HUES6 (cell line): ENCODE measurements around the gene ATG14.
A peak's percentile ranks its signal among the peaks of the same experiment; 100 is the strongest.
"Not testable (repeated sequence)": the region's sequence is repeated elsewhere in the genome, so short reads cannot be mapped to it uniquely, and the experiment has no call there.

Source experiments
- H3K27ac ChIP-seq: 2 replicates; pipeline ENCODE4 v1.7.0; 2013; ENCODE audit warnings: low read depth, mild to moderate bottlenecking, low read length, inconsistent platforms
- H3K27me3 ChIP-seq: 2 replicates; pipeline ENCODE4 v1.6.1; 2013; ENCODE audit warnings: low read length; ENCODE audit not compliant: control insufficient read depth, insufficient read depth
- H3K36me3 ChIP-seq: 2 replicates; pipeline ENCODE4 v1.6.1; 2013; ENCODE audit warnings: low read length; ENCODE audit not compliant: control insufficient read depth, insufficient read depth
- H3K4me1 ChIP-seq: 2 replicates; pipeline ENCODE4 v1.6.1; 2013; ENCODE audit warnings: low read length; ENCODE audit not compliant: control insufficient read depth, insufficient read depth
- H3K4me3 ChIP-seq: 2 replicates; pipeline ENCODE4 v1.5.1; 2013; ENCODE audit warnings: low read depth, low read length
- H3K9ac ChIP-seq: one replicate; pipeline ENCODE4 v1.6.1; 2013; ENCODE audit warnings: mild to moderate bottlenecking, low read length
- H3K9me3 ChIP-seq: 2 replicates; pipeline ENCODE4 v1.6.1; 2013; ENCODE audit warnings: low read depth, low read length; ENCODE audit not compliant: control insufficient read depth, insufficient read depth

Gene ATG14

GRCh38 chr14:55433880-55434804 lies 22.5 kb upstream of the ATG14 start:
- Histone ChIP-seq H3K9me3 (no peaks in the 10 kb centered on the region), H3K36me3 (no peaks in the 10 kb centered on the region), H3K4me1 (peaks cover 15% of the 10 kb centered on the region; the same call in 1 of the 2 replicates), H3K27ac (no peak overlapping the region), H3K27me3 (no peaks in the 10 kb centered on the region), H3K4me3 (no peak overlapping the region), H3K9ac (no peak overlapping the region)

- Histone ChIP-seq H3K4me1 (peaks cover 19% of the 10 kb centered on the region; the same call in 1 of the 2 replicates), H3K9me3 (no peaks in the 10 kb centered on the region), H3K9ac (no peak overlapping the region), H3K36me3 (no peaks in the 10 kb centered on the region), H3K27me3 (no peaks in the 10 kb centered on the region), H3K4me3 (no peak overlapping the region), H3K27ac (no peak overlapping the region)
These were observed 21.0 kb upstream of the ATG14 start for GRCh38 chr14:55432628-55433027.

- no peak overlapping the region for H3K27ac ChIP-seq
- no peaks in the 10 kb centered on the region for H3K27me3 ChIP-seq
- no peaks in the 10 kb centered on the region for H3K36me3 ChIP-seq
- no peaks in the 10 kb centered on the region for H3K9me3 ChIP-seq
- no peak overlapping the region for H3K4me3 ChIP-seq
- H3K4me1 ChIP-seq, result peaks cover 23% of the 10 kb centered on the region; the same call in 1 of the 2 replicates
- peak overlapping the region; percentile 29 for H3K9ac ChIP-seq
These were observed 18.5 kb upstream of the ATG14 start for GRCh38 chr14:55430024-55430690.

DNA sequence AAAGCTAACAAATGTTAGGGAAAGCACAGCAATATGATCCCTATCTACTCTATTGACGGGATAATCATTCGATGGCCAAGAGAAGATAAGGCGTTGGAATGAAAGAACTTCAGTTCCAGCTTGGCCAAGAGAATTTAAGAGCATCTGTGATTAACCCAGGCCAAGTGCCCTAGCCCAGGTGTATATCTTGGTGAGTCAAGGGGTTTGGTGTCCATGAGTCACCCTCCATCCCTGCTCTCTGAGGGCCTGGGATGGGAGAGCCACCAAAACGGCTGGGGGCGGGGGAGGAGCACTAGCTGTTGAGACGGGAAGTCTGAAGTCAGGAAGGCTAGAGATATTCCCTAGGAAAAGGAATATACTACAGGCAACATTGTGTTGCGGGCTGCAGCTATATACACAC lies 15.8 kb upstream of the ATG14 start:
- no peak overlapping the region for H3K9ac ChIP-seq
- no peaks in the 10 kb centered on the region for H3K27me3 ChIP-seq
- no peaks in the 10 kb centered on the region for H3K36me3 ChIP-seq

GRCh38 chr14:55426891-55427290 lies 15.3 kb upstream of the ATG14 start:
- no peak overlapping the region for H3K27ac ChIP-seq
- H3K4me1 ChIP-seq, result peaks cover 19% of the 10 kb centered on the region; the same call in 1 of the 2 replicates
- no peak overlapping the region for H3K9ac ChIP-seq
- H3K36me3 ChIP-seq, result no peaks in the 10 kb centered on the region
- H3K4me3 ChIP-seq, result no peak overlapping the region
- H3K27me3 ChIP-seq, result no peaks in the 10 kb centered on the region
- no peaks in the 10 kb centered on the region for H3K9me3 ChIP-seq

More for the DNA sequence above, 15.8 kb upstream of the ATG14 start:
- no peak overlapping the region for H3K27ac ChIP-seq
- no peaks in the 10 kb centered on the region for H3K9me3 ChIP-seq
- no peak overlapping the region for H3K4me3 ChIP-seq
- peaks cover 19% of the 10 kb centered on the region; the same call in 1 of the 2 replicates for H3K4me1 ChIP-seq

- no peak overlapping the region for H3K27ac ChIP-seq
- H3K4me1 ChIP-seq, result peaks cover 19% of the 10 kb centered on the region; the same call in 1 of the 2 replicates
- no peaks in the 10 kb centered on the region for H3K27me3 ChIP-seq
- H3K9ac ChIP-seq, result no peak overlapping the region
- no peak overlapping the region for H3K4me3 ChIP-seq
- no peaks in the 10 kb centered on the region for H3K36me3 ChIP-seq
- no peaks in the 10 kb centered on the region for H3K9me3 ChIP-seq
These were observed 13.5 kb upstream of the ATG14 start for GRCh38 chr14:55425091-55425490.

DNA sequence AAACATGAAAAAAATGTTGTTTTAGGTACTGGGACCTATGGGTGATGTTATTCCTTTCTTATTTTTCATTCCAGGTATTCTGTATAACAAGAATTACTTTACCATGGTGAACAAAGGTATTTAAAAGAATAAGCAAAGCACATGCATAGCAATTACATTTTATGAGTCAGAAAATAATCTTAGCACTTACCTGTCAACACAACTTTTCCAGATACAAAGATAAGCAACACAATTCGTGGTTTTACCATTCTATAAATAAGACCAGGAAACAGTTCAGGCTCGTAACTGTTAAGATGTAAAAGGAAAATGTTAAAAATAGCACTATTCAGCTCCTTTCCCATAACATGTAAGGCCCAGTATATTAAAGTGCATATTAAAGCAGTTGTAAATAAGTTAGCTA lies 12.3 kb upstream of the ATG14 start:
- Histone ChIP-seq H3K36me3 (no peaks in the 10 kb centered on the region), H3K27me3 (no peaks in the 10 kb centered on the region), H3K9me3 (no peaks in the 10 kb centered on the region), H3K27ac (no peak overlapping the region), H3K4me3 (no peak overlapping the region), H3K9ac (no peak overlapping the region), H3K4me1 (peaks cover 9% of the 10 kb centered on the region; the same call in 1 of the 2 replicates)

DNA sequence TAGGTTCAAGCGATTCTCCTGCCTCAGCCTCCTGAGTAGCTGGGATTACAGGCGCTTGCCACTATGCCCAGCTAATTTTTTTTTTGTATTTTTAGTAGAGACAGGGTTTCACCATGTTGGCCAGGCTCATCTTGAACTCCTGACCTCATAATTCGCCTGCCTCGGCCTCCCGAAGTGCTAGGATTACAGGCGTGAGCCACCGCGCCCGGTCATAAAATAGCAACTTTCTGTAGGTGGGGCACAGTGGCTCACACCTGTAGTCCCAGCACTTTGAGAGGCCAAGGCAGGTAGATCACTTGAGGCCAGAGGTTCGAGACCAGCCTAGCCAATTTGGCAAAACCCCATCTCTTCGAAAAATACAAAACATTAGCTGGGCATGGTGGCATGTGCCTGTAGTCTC lies 10.7 kb upstream of the ATG14 start:
- not testable (repeated sequence) for H3K9me3 ChIP-seq, H3K27me3 ChIP-seq, H3K4me1 ChIP-seq, H3K36me3 ChIP-seq, H3K9ac ChIP-seq, H3K27ac ChIP-seq, H3K4me3 ChIP-seq

GRCh38 chr14:55419663-55420062 lies 8.0 kb upstream of the ATG14 start:
- H3K27ac ChIP-seq, result no peak overlapping the region
- H3K9me3 ChIP-seq, result no peaks in the 10 kb centered on the region
- H3K36me3 ChIP-seq, result no peaks in the 10 kb centered on the region
- no peak overlapping the region for H3K9ac ChIP-seq
- no peak overlapping the region for H3K4me3 ChIP-seq
- H3K27me3 ChIP-seq, result no peaks in the 10 kb centered on the region
- no peaks in the 10 kb centered on the region for H3K4me1 ChIP-seq

DNA sequence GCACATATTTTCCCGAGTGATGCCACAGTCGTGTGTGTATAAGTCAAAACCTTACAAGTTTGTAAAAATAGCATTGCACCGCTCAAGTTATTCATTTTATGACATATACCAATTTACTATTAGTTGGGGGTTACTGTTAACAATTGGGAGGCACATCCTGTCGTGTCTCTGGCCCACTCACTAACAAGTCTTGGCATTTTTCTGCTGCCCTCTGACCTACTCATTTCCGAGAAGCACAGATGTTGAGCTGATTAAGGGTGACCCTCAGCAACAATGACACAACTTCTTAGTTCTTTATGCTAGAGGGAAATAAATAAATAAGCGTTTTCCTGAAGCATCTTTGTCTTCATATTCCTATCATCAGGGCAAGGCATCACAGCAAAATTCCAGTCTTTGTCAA lies 6.8 kb upstream of the ATG14 start:
- Histone ChIP-seq H3K9me3 (no peaks in the 10 kb centered on the region), H3K4me3 (no peak overlapping the region), H3K27me3 (no peaks in the 10 kb centered on the region), H3K4me1 (no peaks in the 10 kb centered on the region), H3K27ac (no peak overlapping the region), H3K36me3 (no peaks in the 10 kb centered on the region), H3K9ac (no peak overlapping the region)

- Histone ChIP-seq H3K4me3 (no peak overlapping the region), H3K9ac (no peak overlapping the region), H3K9me3 (no peaks in the 10 kb centered on the region), H3K27ac (no peak overlapping the region), H3K27me3 (no peaks in the 10 kb centered on the region), H3K4me1 (no peaks in the 10 kb centered on the region), H3K36me3 (no peaks in the 10 kb centered on the region)
These were observed 6.3 kb upstream of the ATG14 start for GRCh38 chr14:55417955-55418354.
